ENCODE results near the gene HYOU1. TPM values are rescaled to one million over a fixed set of nuclear protein-coding genes. Genes with fewer than 3 reads are reported as not detected.

Gene HYOU1
- total and polyA plus RNA-seq, 5 donors = 52.1 to 127 (median 88.1) TPM

- WGBS = 96% methylated on average over 9 of the region's 9 CpGs
- no peaks in the 10 kb centered on the region for H3K9me3 ChIP-seq (ENCODE audit: control insufficient read depth, low read length)
- H3K4me3 ChIP-seq (ENCODE audit: low read length) = no peak overlapping the region
- ATAC-seq (no peak), DNase-seq (no peak)
- intact Hi-C loops (cut with DNase I) = loop anchor here in 1 of 4 donors (10.0 kb wide), 1 partner anchor 123 kb away; no protein-coding TSS in a partner anchor
- H3K27ac ChIP-seq (ENCODE audit: low read length) = no peak overlapping the region
- no peaks in the 10 kb centered on the region for H3K27me3 ChIP-seq (ENCODE audit: control insufficient read depth, insufficient read depth)
- H3K4me1 ChIP-seq (ENCODE audit: control insufficient read depth, insufficient read depth, low read length) = peaks cover 4% of the 10 kb centered on the region
Observed at GRCh38 chr11:119027561-119028345, 29.3 kb downstream of the HYOU1 start.

GRCh38 chr11:119026970-119027369 lies 30.0 kb downstream of the HYOU1 start:
- no peaks in the 10 kb centered on the region for H3K9me3 ChIP-seq (ENCODE audit: control insufficient read depth, low read length)
- no peak overlapping the region for H3K4me3 ChIP-seq (ENCODE audit: low read length)
- intact Hi-C loops (cut with DNase I) = loop anchor here in 1 of 4 donors (10.0 kb wide), 1 partner anchor 122 kb away; no protein-coding TSS in a partner anchor
- no peak overlapping the region for H3K27ac ChIP-seq (ENCODE audit: low read length)
- WGBS = 98% methylated on average over 2 of the region's 2 CpGs
- no peaks in the 10 kb centered on the region for H3K27me3 ChIP-seq (ENCODE audit: control insufficient read depth, insufficient read depth)
- no peak for ATAC-seq
- peaks cover 4% of the 10 kb centered on the region for H3K4me1 ChIP-seq (ENCODE audit: control insufficient read depth, insufficient read depth, low read length)
- no peak for DNase-seq

GRCh38 chr11:119025978-119026766 lies 30.8 kb downstream of the HYOU1 start:
- Histone ChIP-seq H3K27ac (ENCODE audit: low read length) (no peak overlapping the region), H3K27me3 (ENCODE audit: control insufficient read depth, insufficient read depth) (no peaks in the 10 kb centered on the region), H3K4me3 (ENCODE audit: low read length) (no peak overlapping the region), H3K9me3 (ENCODE audit: control insufficient read depth, low read length) (no peaks in the 10 kb centered on the region), H3K4me1 (ENCODE audit: control insufficient read depth, insufficient read depth, low read length) (peaks cover 4% of the 10 kb centered on the region)
- 84% methylated on average over 16 of the region's 16 CpGs for WGBS
- no peak for ATAC-seq
- DNase-seq = peak in 1 of 3 donors; percentile 36
- intact Hi-C loops (cut with DNase I) = loop anchor here in 1 of 4 donors (10.0 kb wide), 1 partner anchor 121 kb away; no protein-coding TSS in a partner anchor

GRCh38 chr11:119025541-119025940 lies 31.5 kb downstream of the HYOU1 start:
- Histone ChIP-seq H3K27me3 (ENCODE audit: control insufficient read depth, insufficient read depth) (no peaks in the 10 kb centered on the region), H3K27ac (ENCODE audit: low read length) (no peak overlapping the region), H3K9me3 (ENCODE audit: control insufficient read depth, low read length) (no peaks in the 10 kb centered on the region), H3K4me3 (ENCODE audit: low read length) (no peak overlapping the region), H3K4me1 (ENCODE audit: control insufficient read depth, insufficient read depth, low read length) (peaks cover 4% of the 10 kb centered on the region)
- ATAC-seq (no peak), DNase-seq (no peak)
- intact Hi-C loops (cut with DNase I) = loop anchor here in 1 of 4 donors (10.0 kb wide), 1 partner anchor 121 kb away; no protein-coding TSS in a partner anchor
- WGBS = 86% methylated on average over 5 of the region's 5 CpGs

- Histone ChIP-seq H3K27ac (ENCODE audit: low read length) (peak overlapping the region; percentile 14), H3K4me3 (ENCODE audit: low read length) (no peak overlapping the region), H3K4me1 (ENCODE audit: control insufficient read depth, insufficient read depth, low read length) (peaks cover 4% of the 10 kb centered on the region), H3K9me3 (ENCODE audit: control insufficient read depth, low read length) (no peaks in the 10 kb centered on the region), H3K27me3 (ENCODE audit: control insufficient read depth, insufficient read depth) (no peaks in the 10 kb centered on the region)
- WGBS = 67% methylated on average over 5 of the region's 5 CpGs
- ATAC-seq (peak; percentile 2 to 6), DNase-seq (no peak)
- intact Hi-C loops (cut with DNase I) = loop anchor here in 1 of 4 donors (10.0 kb wide), 1 partner anchor 120 kb away; no protein-coding TSS in a partner anchor
Observed at GRCh38 chr11:119025099-119025473, 31.9 kb downstream of the HYOU1 start.

GRCh38 chr11:119024430-119025098 lies 32.4 kb downstream of the HYOU1 start:
- intact Hi-C loops (cut with DNase I) = loop anchor here in 1 of 4 donors (10.0 kb wide), 1 partner anchor 120 kb away; no protein-coding TSS in a partner anchor
- DNase-seq (no peak), ATAC-seq (peak; percentile 4 to 14)
- Histone ChIP-seq H3K27me3 (ENCODE audit: control insufficient read depth, insufficient read depth) (no peaks in the 10 kb centered on the region), H3K4me1 (ENCODE audit: control insufficient read depth, insufficient read depth, low read length) (peaks cover 6% of the 10 kb centered on the region), H3K9me3 (ENCODE audit: control insufficient read depth, low read length) (no peaks in the 10 kb centered on the region), H3K4me3 (ENCODE audit: low read length) (no peak overlapping the region), H3K27ac (ENCODE audit: low read length) (peak overlapping the region; percentile 59)
- WGBS = 43% methylated on average over 15 of the region's 15 CpGs

- peaks cover 6% of the 10 kb centered on the region for H3K4me1 ChIP-seq (ENCODE audit: control insufficient read depth, insufficient read depth, low read length)
- DNase-seq (no peak), ATAC-seq (no peak)
- H3K9me3 ChIP-seq (ENCODE audit: control insufficient read depth, low read length) = no peaks in the 10 kb centered on the region
- intact Hi-C loops (cut with DNase I) = loop anchor here in 1 of 4 donors (10.0 kb wide), 1 partner anchor 119 kb away; no protein-coding TSS in a partner anchor
- H3K27me3 ChIP-seq (ENCODE audit: control insufficient read depth, insufficient read depth) = no peaks in the 10 kb centered on the region
- no peak overlapping the region for H3K4me3 ChIP-seq (ENCODE audit: low read length)
- no peak overlapping the region for H3K27ac ChIP-seq (ENCODE audit: low read length)
Observed at GRCh38 chr11:119023741-119024140, 33.3 kb downstream of the HYOU1 start.

GRCh38 chr11:119021631-119022030 lies 35.4 kb downstream of the HYOU1 start:
- Histone ChIP-seq H3K4me3 (ENCODE audit: low read length) (no peak overlapping the region), H3K9me3 (ENCODE audit: control insufficient read depth, low read length) (no peaks in the 10 kb centered on the region), H3K27ac (ENCODE audit: low read length) (no peak overlapping the region), H3K4me1 (ENCODE audit: control insufficient read depth, insufficient read depth, low read length) (peaks cover 7% of the 10 kb centered on the region), H3K27me3 (ENCODE audit: control insufficient read depth, insufficient read depth) (no peaks in the 10 kb centered on the region)
- WGBS = 88% methylated on average over 5 of the region's 5 CpGs
- DNase-seq (no peak), ATAC-seq (no peak)
- intact Hi-C loops (cut with DNase I) = loop anchor here in 1 of 4 donors (10.0 kb wide), 1 partner anchor 117 kb away; no protein-coding TSS in a partner anchor

- ATAC-seq = no peak
- Histone ChIP-seq H3K27me3 (ENCODE audit: control insufficient read depth, insufficient read depth) (no peaks in the 10 kb centered on the region), H3K27ac (ENCODE audit: low read length) (no peak overlapping the region), H3K4me3 (ENCODE audit: low read length) (peak overlapping the region; percentile 18), H3K9me3 (ENCODE audit: control insufficient read depth, low read length) (no peaks in the 10 kb centered on the region), H3K4me1 (ENCODE audit: control insufficient read depth, insufficient read depth, low read length) (peaks cover 8% of the 10 kb centered on the region)
- 49% methylated on average over 2 of the region's 2 CpGs for WGBS
- no peak for DNase-seq
- intact Hi-C loops (cut with DNase I) = loop anchor here in 1 of 4 donors (10.0 kb wide), 1 partner anchor 115 kb away; no protein-coding TSS in a partner anchor
Observed at GRCh38 chr11:119019996-119020395, 37.0 kb downstream of the HYOU1 start.

- H3K9me3 ChIP-seq (ENCODE audit: control insufficient read depth, low read length) = no peaks in the 10 kb centered on the region
- H3K4me1 ChIP-seq (ENCODE audit: control insufficient read depth, insufficient read depth, low read length) = peaks cover 5% of the 10 kb centered on the region
- peak; percentile 96 to 98 (median 97) for DNase-seq
- H3K4me3 ChIP-seq (ENCODE audit: low read length) = peak within 1 kb of the TSS; percentile 81
- no peaks in the 10 kb centered on the region for H3K27me3 ChIP-seq (ENCODE audit: control insufficient read depth, insufficient read depth)
- WGBS = under 1% methylated on average over 63 of the region's 63 CpGs
- ATAC-seq = peak; percentile 96 to 97
- H3K27ac ChIP-seq (ENCODE audit: low read length) = peak within 1 kb of the TSS; percentile 95
- intact Hi-C loops (cut with DNase I) = no loop called here
Observed at GRCh38 chr11:119018074-119018938, 38.7 kb downstream of the HYOU1 start, which contains the start of the genes RPS25 and TRAPPC4. TSS of gene RPS25 (minus strand) at chr11:119018343. CDS start at chr11:119018284, 59 bp downstream. TSS of gene TRAPPC4 (plus strand) at chr11:119018766. CDS start at chr11:119018796, 30 bp downstream.
